GM23248 (cell line): Measurements from ENCODE around the gene GTF2F2. TPM values are rescaled to one million over a fixed set of nuclear protein-coding genes. Genes with fewer than 3 reads are reported as not detected.

Source experiments
- DNase-seq: peaks from one replicate; pipeline ENCODE4 v3.0.0-alpha.2; 2015
- H2AFZ ChIP-seq: fragments of 200-600 bp; sonication (generic); 2 replicates; pipeline ENCODE4 v1.6.1; 2016; ENCODE audit warnings: antibody characterized with exemption
- H3F3A ChIP-seq: fragments of 200-600 bp; sonication (generic); 2 replicates; pipeline ENCODE4 v1.6.1; 2016; ENCODE audit warnings: mild to moderate bottlenecking, antibody characterized with exemption, mixed run types; ENCODE audit not compliant: insufficient read depth
- H3K27ac ChIP-seq: fragments of 200-600 bp; sonication (generic); 2 replicates; pipeline ENCODE4 v1.5.1; 2016; ENCODE audit warnings: mild to moderate bottlenecking
- H3K27me3 ChIP-seq: fragments of 200-600 bp; sonication (generic); replicated peaks from 2 replicates; pipeline ENCODE4 v1.6.1; 2016; ENCODE audit warnings: mild to moderate bottlenecking; ENCODE audit not compliant: insufficient read depth
- H3K36me3 ChIP-seq: fragments of 200-600 bp; sonication (generic); 2 replicates; pipeline ENCODE4 v1.6.1; 2016; ENCODE audit warnings: low read depth, mild to moderate bottlenecking
- H3K4me1 ChIP-seq: fragments of 200-600 bp; sonication (generic); 2 replicates; pipeline ENCODE4 v1.6.1; 2016; ENCODE audit warnings: mild to moderate bottlenecking; ENCODE audit not compliant: insufficient read depth
- H3K4me2 ChIP-seq: fragments of 200-600 bp; sonication (generic); one replicate; pipeline ENCODE4 v1.6.1; 2016; ENCODE audit warnings: mild to moderate bottlenecking; ENCODE audit not compliant: unreplicated experiment
- H3K4me3 ChIP-seq: fragments of 200-600 bp; sonication (generic); 2 replicates; pipeline ENCODE4 v1.5.1; 2016; ENCODE audit warnings: mild to moderate bottlenecking
- H3K79me2 ChIP-seq: fragments of 200-600 bp; sonication (generic); 2 replicates; pipeline ENCODE4 v1.6.1; 2016; ENCODE audit warnings: mild to moderate bottlenecking; ENCODE audit not compliant: insufficient read depth
- H3K9ac ChIP-seq: fragments of 200-600 bp; sonication (generic); 2 replicates; pipeline ENCODE4 v1.6.1; 2016; ENCODE audit warnings: mild to moderate bottlenecking
- H3K9me2 ChIP-seq: fragments of 200-600 bp; sonication (generic); 2 replicates; pipeline ENCODE4 v1.6.1; 2016; ENCODE audit warnings: mixed run types, mild to moderate bottlenecking, moderate library complexity; ENCODE audit not compliant: insufficient read depth
- H3K9me3 ChIP-seq: fragments of 200-600 bp; sonication (generic); one replicate; pipeline ENCODE4 v1.6.1; 2017; ENCODE audit warnings: low read depth
- H4K20me1 ChIP-seq: fragments of 200-600 bp; sonication (generic); 2 replicates; pipeline ENCODE4 v1.6.0; 2016; ENCODE audit not compliant: insufficient read depth
- EZH2 ChIP-seq: fragments of 200-600 bp; sonication (generic); IDR thresholded peaks from 2 replicates; pipeline ENCODE4 v1.6.1; 2018; ENCODE audit warnings: antibody characterized with exemption, mild to moderate bottlenecking; ENCODE audit not compliant: insufficient read depth, poor library complexity, severe bottlenecking
- EZH2phosphoT487 ChIP-seq: fragments of 200-600 bp; sonication (generic); IDR thresholded peaks from 2 replicates; pipeline ENCODE4 v1.6.1; 2018; ENCODE audit warnings: antibody characterized with exemption, moderate library complexity, mild to moderate bottlenecking, low read depth; ENCODE audit not compliant: insufficient read depth
- WGBS, 2 experiments: methylation state at CpG; one replicate each; pipeline ENCODE4 v1.1.6; 2015 to 2017; ENCODE audit warnings: low lambda C conversion rate in 2 of 2, low coverage in 1 of 2; ENCODE audit errors: missing lambda C conversion rate in 2 of 2; 5-methylcytosine and 5-hydroxymethylcytosine counted together
- in situ Hi-C: fragments of 300-500 bp; cut with MboI; formaldehyde crosslinking; loops from 2 replicates; pipeline ENCODE4 v1.15.0; 2020
- polyA plus RNA-seq: library from polyadenylated mRNA; unstranded; fragments of >200 nt; fragmentation: Nextera tagmentation; extraction: Ambion mirVana; gene quantifications from 2 replicates; pipeline ENCODE4 v1.2.1, GENCODE V29; 2016
- total RNA-seq: library from RNA; depleted of rRNA; stranded (reverse); fragments of >200 nt; shearing (Covaris generic); gene quantifications from 2 replicates; pipeline ENCODE4 v1.2.3, GENCODE V29; 2014

The GTF2F2 gene
- total and polyA plus RNA-seq, 2 experiments from 2014 or later: 23.7 to 27.6 TPM

- in situ Hi-C loops: no loop called here
- no peaks in the 10 kb centered on the region for H3K79me2 ChIP-seq
- H4K20me1 ChIP-seq: no peaks in the 10 kb centered on the region
- H2AFZ ChIP-seq: no peak overlapping the region
- H3K36me3 ChIP-seq: 0 out of 2 replicates have a peak, but pooled peaks cover 4% of the 10 kb centered on the region
- H3K4me2 ChIP-seq: no peak overlapping the region
- no peak overlapping the region for H3K9ac ChIP-seq
- no peak for DNase-seq
- H3K27me3 ChIP-seq: no peaks in the 10 kb centered on the region
- H3K4me3 ChIP-seq: no peak overlapping the region
- H3K9me3 ChIP-seq: no peaks in the 10 kb centered on the region
- no peaks in the 10 kb centered on the region for H3K9me2 ChIP-seq
- H3F3A ChIP-seq: peaks cover 20% of the 10 kb centered on the region; the same call in 1 of the 2 replicates
- WGBS, 2 experiments: 96 to 100% methylated on average over 2 of the region's 2 CpGs
- TF ChIP-seq EZH2phosphoT487 (no peak), EZH2 (no peak)
- peaks cover 25% of the 10 kb centered on the region for H3K4me1 ChIP-seq
- no peak overlapping the region for H3K27ac ChIP-seq
These were observed 134.1 kb downstream of the GTF2F2 start for GRCh38 chr13:45254396-45254795.

- in situ Hi-C loops: no loop called here
- TF ChIP-seq EZH2phosphoT487 (no peak), EZH2 (no peak)
- 96 to 100% methylated on average over 1 of the region's 1 CpG for WGBS, 2 experiments
- H3K27ac ChIP-seq: no peak overlapping the region
- H3K4me2 ChIP-seq: no peak overlapping the region
- H3K4me3 ChIP-seq: no peak overlapping the region
- H2AFZ ChIP-seq: no peak overlapping the region
- H3K36me3 ChIP-seq: peaks cover 4% of the 10 kb centered on the region; the same call in 1 of the 2 replicates
- no peaks in the 10 kb centered on the region for H4K20me1 ChIP-seq
- H3K9me3 ChIP-seq: no peaks in the 10 kb centered on the region
- peaks cover 20% of the 10 kb centered on the region; the same call in 1 of the 2 replicates for H3F3A ChIP-seq
- peaks cover 25% of the 10 kb centered on the region for H3K4me1 ChIP-seq
- DNase-seq: no peak
- H3K79me2 ChIP-seq: no peaks in the 10 kb centered on the region
- no peaks in the 10 kb centered on the region for H3K9me2 ChIP-seq
- H3K9ac ChIP-seq: no peak overlapping the region
- H3K27me3 ChIP-seq: no peaks in the 10 kb centered on the region
These were observed 135.1 kb downstream of the GTF2F2 start for GRCh38 chr13:45255247-45255987.

GRCh38 chr13:45256254-45256653 lies 135.9 kb downstream of the GTF2F2 start:
- Histone ChIP-seq H3K9me3 (no peaks in the 10 kb centered on the region), H3K79me2 (no peaks in the 10 kb centered on the region), H3K4me2 (no peak overlapping the region), H3K4me3 (no peak overlapping the region), H4K20me1 (no peaks in the 10 kb centered on the region), H3F3A (peaks cover 20% of the 10 kb centered on the region; the same call in 1 of the 2 replicates), H3K4me1 (peaks cover 25% of the 10 kb centered on the region), H2AFZ (no peak overlapping the region), H3K9me2 (no peaks in the 10 kb centered on the region), H3K36me3 (peaks cover 4% of the 10 kb centered on the region; the same call in 1 of the 2 replicates), H3K27me3 (no peaks in the 10 kb centered on the region), H3K27ac (no peak overlapping the region), H3K9ac (no peak overlapping the region)
- 96 to 97% methylated on average over 1 of the region's 1 CpG for WGBS, 2 experiments
- TF ChIP-seq EZH2phosphoT487: no peak
- no peak for TF ChIP-seq EZH2
- in situ Hi-C loops: no loop called here
- DNase-seq: no peak

GRCh38 chr13:45257638-45258333 lies 137.5 kb downstream of the GTF2F2 start:
- no peak overlapping the region for H2AFZ ChIP-seq
- peaks cover 20% of the 10 kb centered on the region; the same call in 1 of the 2 replicates for H3F3A ChIP-seq
- H3K9me3 ChIP-seq: no peaks in the 10 kb centered on the region
- H3K4me3 ChIP-seq: no peak overlapping the region
- no peaks in the 10 kb centered on the region for H3K9me2 ChIP-seq
- WGBS, 2 experiments: 97 to 99% methylated on average over 4 of the region's 4 CpGs
- H3K36me3 ChIP-seq: peaks cover 3% of the 10 kb centered on the region; the same call in 1 of the 2 replicates
- peaks cover 25% of the 10 kb centered on the region for H3K4me1 ChIP-seq
- DNase-seq: peak; percentile 49
- in situ Hi-C loops: no loop called here
- no peaks in the 10 kb centered on the region for H3K27me3 ChIP-seq
- H4K20me1 ChIP-seq: no peaks in the 10 kb centered on the region
- no peak overlapping the region for H3K4me2 ChIP-seq
- H3K9ac ChIP-seq: no peak overlapping the region
- TF ChIP-seq EZH2 (no peak), EZH2phosphoT487 (no peak)
- peak overlapping the region; percentile 24; the same call in 1 of the 2 replicates for H3K27ac ChIP-seq
- no peaks in the 10 kb centered on the region for H3K79me2 ChIP-seq
